CD4-positive, alpha-beta T cell (primary cell): ENCODE data around the gene LMX1B. TPM values are rescaled to one million over a fixed set of nuclear protein-coding genes. Genes with fewer than 3 reads are reported as not detected.

Experiments used
- ATAC-seq: fragments of 200-7000 bp; cut with Tn5 transposase; one replicate; pipeline ENCODE4 v1.10.0; 2022; ENCODE audit warnings: mild to moderate bottlenecking; ENCODE audit not compliant: poor library complexity
- CTCF ChIA-PET: fragments of 350-600 bp; sonication (Branson Sonifier 250); formaldehyde crosslinking; loops from one replicate; lab custom pipeline; 2021; ENCODE audit warnings: antibody characterized with exemption, inconsistent platforms; lab: Charles Lee
- POLR2A ChIA-PET: fragments of 350-600 bp; sonication (Branson Sonifier 250); formaldehyde crosslinking; loops from one replicate; lab custom pipeline; 2021; ENCODE audit warnings: antibody characterized with exemption, inconsistent platforms; lab: Charles Lee
- DNase-seq, 14 experiments: peaks; one replicate each; pipeline ENCODE4 v3.0.0-alpha.2; 2013 to 2020; ENCODE audit warnings: mixed read lengths in 2 of 14
- H3K27ac ChIP-seq, 2 donors: one replicate each; pipeline versions ENCODE4 v1.5.1 to v1.7.0; 2013; ENCODE audit warnings: low read length in 2 of 2, low read depth in 1 of 2, mild to moderate bottlenecking in 1 of 2
- H3K27me3 ChIP-seq, 2 experiments: 1 replicate in 1 of 2; 2 replicates in 1 of 2; pipeline versions ENCODE4 v1.6.1 to v1.7.0; 2013; ENCODE audit warnings: low read length in 2 of 2, control low read depth in 1 of 2, mild to moderate bottlenecking in 1 of 2, moderate library complexity in 1 of 2; ENCODE audit not compliant: insufficient read depth in 2 of 2, control insufficient read depth in 1 of 2
- H3K36me3 ChIP-seq: one replicate; pipeline ENCODE4 v1.6.1; 2013; ENCODE audit warnings: low read length, control low read depth; ENCODE audit not compliant: insufficient read depth
- H3K4me1 ChIP-seq: one replicate; pipeline ENCODE4 v1.6.1; 2013; ENCODE audit warnings: low read length, control low read depth; ENCODE audit not compliant: insufficient read depth
- H3K4me3 ChIP-seq: one replicate; pipeline ENCODE4 v1.5.1; 2013; ENCODE audit warnings: mild to moderate bottlenecking, low read length, moderate library complexity
- H3K9me3 ChIP-seq, 2 experiments: 1 replicate in 1 of 2; 2 replicates in 1 of 2; pipeline versions ENCODE4 v1.6.1 to v1.7.0; 2013; ENCODE audit warnings: low read length in 2 of 2, mild to moderate bottlenecking in 2 of 2, control low read depth in 1 of 2, moderate library complexity in 1 of 2; ENCODE audit not compliant: control insufficient read depth in 1 of 2, insufficient read depth in 1 of 2
- H3K27ac Mint-ChIP-seq: one replicate; pipeline ENCODE4 v1.8.0; 2020; ENCODE audit warnings: mixed read lengths
- H3K27me3 Mint-ChIP-seq: one replicate; pipeline ENCODE4 v1.8.0; 2021; ENCODE audit warnings: mixed read lengths
- H3K36me3 Mint-ChIP-seq: one replicate; pipeline ENCODE4 v1.8.0; 2021; ENCODE audit warnings: low read depth, mixed read lengths
- H3K4me1 Mint-ChIP-seq: one replicate; pipeline ENCODE4 v1.8.0; 2021; ENCODE audit warnings: low read depth, mixed read lengths
- H3K4me3 Mint-ChIP-seq: one replicate; pipeline ENCODE4 v1.8.0; 2020; ENCODE audit warnings: mild to moderate bottlenecking, mixed read lengths
- H3K9me3 Mint-ChIP-seq: one replicate; pipeline ENCODE4 v1.8.0; 2020; ENCODE audit warnings: mixed read lengths
- intact Hi-C, 2 experiments: fragments of 100-400 bp; cut with DNase I in 1 of 2; cut with micrococcal nuclease in 1 of 2; formaldehyde crosslinking; loops; one replicate each; pipeline versions ENCODE4 v1.15.1 to v1.9.0; 2023 to 2025; cut with DNase I, micrococcal nuclease
- total RNA-seq, 174 experiments: library from RNA in 2 of 174; stranded (reverse) in 2 of 174; gene quantifications; one replicate each; pipeline ENCODE4 v1.2.3 and lab custom pipeline; 2021 to 2026
- TF ChIP-seq, protein P1 (sequence below): fragments of 200-600 bp; IDR thresholded peaks from one replicate; pipeline ENCODE4 v1.8.0; 2022; ENCODE audit warnings: antibody characterized with exemption, mild to moderate bottlenecking

Gene LMX1B
- total RNA-seq, 2 experiments from 2014 or later, result not detected

GRCh38 chr9:126721564-126721981 lies 107.8 kb downstream of the LMX1B start:
- H3K36me3 ChIP-seq, result no peaks in the 10 kb centered on the region
- no peaks in the 10 kb centered on the region for H3K9me3 Mint-ChIP-seq
- H3K4me3 Mint-ChIP-seq, result peak overlapping the region; percentile 96
- H3K27me3 ChIP-seq, result no peaks in the 10 kb centered on the region
- intact Hi-C loops, result loop anchor here in 1 of 2 experiments (5.0 to 10.0 kb wide), 2 partner anchors 141 to 193 kb away; partner anchors contain the start of genes RALGPS1 and ZBTB34
- no peak overlapping the region for H3K4me3 ChIP-seq
- H3K36me3 Mint-ChIP-seq, result peaks cover 4% of the 10 kb centered on the region
- no peaks in the 10 kb centered on the region for H3K9me3 ChIP-seq
- POLR2A ChIA-PET, result interaction anchor here (2.8 kb wide), 1 partner anchor 83 kb away, joined by 25 read pairs; the partner anchor contains the start of gene ZBTB43
- DNase-seq (peak in 5 of 14 experiments; percentile 12 to 46 (median 36)), ATAC-seq (no peak)
- peak overlapping the region; percentile 93 to 97 for H3K27ac ChIP-seq
- H3K4me1 ChIP-seq, result peaks cover 46% of the 10 kb centered on the region
- peak overlapping the region; percentile 96 for H3K27ac Mint-ChIP-seq
- TF ChIP-seq, protein P1, sequence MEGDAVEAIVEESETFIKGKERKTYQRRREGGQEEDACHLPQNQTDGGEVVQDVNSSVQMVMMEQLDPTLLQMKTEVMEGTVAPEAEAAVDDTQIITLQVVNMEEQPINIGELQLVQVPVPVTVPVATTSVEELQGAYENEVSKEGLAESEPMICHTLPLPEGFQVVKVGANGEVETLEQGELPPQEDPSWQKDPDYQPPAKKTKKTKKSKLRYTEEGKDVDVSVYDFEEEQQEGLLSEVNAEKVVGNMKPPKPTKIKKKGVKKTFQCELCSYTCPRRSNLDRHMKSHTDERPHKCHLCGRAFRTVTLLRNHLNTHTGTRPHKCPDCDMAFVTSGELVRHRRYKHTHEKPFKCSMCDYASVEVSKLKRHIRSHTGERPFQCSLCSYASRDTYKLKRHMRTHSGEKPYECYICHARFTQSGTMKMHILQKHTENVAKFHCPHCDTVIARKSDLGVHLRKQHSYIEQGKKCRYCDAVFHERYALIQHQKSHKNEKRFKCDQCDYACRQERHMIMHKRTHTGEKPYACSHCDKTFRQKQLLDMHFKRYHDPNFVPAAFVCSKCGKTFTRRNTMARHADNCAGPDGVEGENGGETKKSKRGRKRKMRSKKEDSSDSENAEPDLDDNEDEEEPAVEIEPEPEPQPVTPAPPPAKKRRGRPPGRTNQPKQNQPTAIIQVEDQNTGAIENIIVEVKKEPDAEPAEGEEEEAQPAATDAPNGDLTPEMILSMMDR, result no peak
- peaks cover 50% of the 10 kb centered on the region for H3K4me1 Mint-ChIP-seq
- CTCF ChIA-PET, result interaction anchor here (4.8 kb wide), 1 partner anchor 16 kb away, joined by 30 read pairs; no protein-coding TSS in a partner anchor
- H3K27me3 Mint-ChIP-seq, result no peaks in the 10 kb centered on the region

GRCh38 chr9:126722252-126722921 lies 108.7 kb downstream of the LMX1B start:
- DNase-seq (peak; percentile 76 to 95 (median 88)), ATAC-seq (peak; percentile 53)
- CTCF ChIA-PET, result interaction anchor here (1.3 kb wide), 1 partner anchor 82 kb away, joined by 3 read pairs; no protein-coding TSS in a partner anchor
- Histone ChIP-seq H3K36me3 (no peaks in the 10 kb centered on the region), H3K27ac (peak overlapping the region; percentile 93 to 97), H3K4me3 (peak overlapping the region; percentile 86), H3K4me1 (peaks cover 46% of the 10 kb centered on the region), H3K9me3 (no peaks in the 10 kb centered on the region), H3K27me3 (no peaks in the 10 kb centered on the region)
- TF ChIP-seq, protein P1, result no peak
- POLR2A ChIA-PET, result interaction anchor here (0.7 to 2.8 kb wide), 6 partner anchors 11 to 82 kb away, joined by 3 to 32 read pairs (median 12); partner anchors contain the start of gene ZBTB43
- H3K4me3 Mint-ChIP-seq, result peak overlapping the region; percentile 96
- H3K27ac Mint-ChIP-seq, result peak overlapping the region; percentile 96
- no peaks in the 10 kb centered on the region for H3K9me3 Mint-ChIP-seq
- H3K36me3 Mint-ChIP-seq, result peaks cover 4% of the 10 kb centered on the region
- intact Hi-C loops, result loop anchor here (2.0 to 10.0 kb wide), 3 partner anchors 18 to 192 kb away; partner anchors contain the start of genes RALGPS1 (in 1 of the 2) and ZBTB34 (in 1 of the 2)
- H3K27me3 Mint-ChIP-seq, result no peaks in the 10 kb centered on the region
- H3K4me1 Mint-ChIP-seq, result peaks cover 50% of the 10 kb centered on the region

DNA sequence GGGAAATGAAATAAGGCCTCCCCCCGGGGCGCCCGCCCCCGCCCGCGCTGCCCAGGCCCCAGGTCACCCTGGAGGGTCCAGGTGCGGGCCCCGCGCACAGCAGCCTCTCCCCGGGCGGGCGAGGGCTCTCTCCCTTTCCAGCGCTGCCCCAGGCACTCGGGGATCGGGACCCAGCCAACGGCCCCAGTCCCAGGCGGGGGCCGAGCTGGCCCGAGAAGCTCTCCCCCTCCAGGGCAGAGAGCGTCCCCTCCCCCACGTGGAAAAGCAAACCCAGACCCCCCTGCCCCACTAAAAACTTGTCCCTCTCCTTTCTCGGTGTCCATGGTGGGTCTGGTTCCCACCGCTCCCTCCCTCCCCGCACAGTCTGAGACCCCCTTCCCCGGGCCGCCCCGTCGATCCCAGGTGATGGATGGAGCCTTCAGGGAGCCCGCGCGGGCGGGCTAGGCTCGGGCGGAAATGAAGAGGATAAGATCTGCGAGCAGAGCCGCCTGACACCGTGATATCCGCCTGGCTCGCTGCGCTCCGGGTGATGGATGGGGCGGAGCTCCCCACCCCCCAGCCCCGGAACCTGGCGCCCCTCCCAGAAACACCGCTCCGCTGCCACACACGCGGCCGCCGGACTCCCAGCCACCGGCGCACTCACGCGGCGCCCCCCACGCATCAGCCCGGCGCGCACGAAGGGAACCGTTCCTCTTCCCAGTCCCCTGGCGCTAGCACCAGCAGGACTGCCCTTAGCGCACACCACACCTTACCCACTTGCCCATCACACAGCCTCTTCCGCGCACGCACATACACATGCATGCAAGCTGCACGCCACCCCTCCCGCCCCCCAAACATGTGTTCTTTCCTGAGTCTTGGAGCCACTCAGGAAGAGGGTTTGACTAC lies 109.4 kb downstream of the LMX1B start:
- intact Hi-C loops, result loop anchor here (2.0 to 10.0 kb wide), 3 partner anchors 18 to 192 kb away; partner anchors contain the start of genes RALGPS1 (in 1 of the 2) and ZBTB34 (in 1 of the 2)
- peak; percentile 65 for ATAC-seq
- Mint-ChIP-seq H3K9me3 (no peaks in the 10 kb centered on the region), H3K4me3 (peak overlapping the region; percentile 97), H3K36me3 (peaks cover 4% of the 10 kb centered on the region), H3K27ac (peak overlapping the region; percentile 73), H3K27me3 (no peaks in the 10 kb centered on the region), H3K4me1 (peaks cover 50% of the 10 kb centered on the region)
- Histone ChIP-seq H3K4me3 (peak overlapping the region; percentile 86), H3K27me3 (no peaks in the 10 kb centered on the region), H3K27ac (peak overlapping the region; percentile 93 to 97), H3K9me3 (no peaks in the 10 kb centered on the region), H3K4me1 (peaks cover 46% of the 10 kb centered on the region), H3K36me3 (no peaks in the 10 kb centered on the region)
- TF ChIP-seq, protein P1, result no peak
- ChIA-PET CTCF (interaction anchor here (1.3 to 4.5 kb wide), 3 partner anchors 17 to 81 kb away, joined by 3 to 37 read pairs (median 4); no protein-coding TSS in a partner anchor), POLR2A (interaction anchor here (0.5 to 2.8 kb wide), 12 partner anchors 11 to 521 kb away, joined by 3 to 32 read pairs (median 4); partner anchors contain the start of gene ZBTB43)
- DNase-seq, result peak; percentile 58 to 91 (median 72)
